DOHH2 (cell line): ENCODE measurements around the gene UCHL5.
"Not testable (repeated sequence)": the region's sequence is repeated elsewhere in the genome, so short reads cannot be mapped to it uniquely, and the experiment has no call there.

ENCODE experiments used
- H3F3A ChIP-seq: fragments of 200-600 bp; sonication (generic), shearing (Covaris generic); 2 replicates; pipeline ENCODE4 v1.6.0; 2016; ENCODE audit warnings: antibody characterized with exemption, mild to moderate bottlenecking; ENCODE audit not compliant: control insufficient read depth, insufficient read depth
- H3K27ac ChIP-seq: fragments of 200-600 bp; sonication (generic); 2 replicates; pipeline ENCODE4 v1.5.1; 2014; ENCODE audit warnings: low read depth, mild to moderate bottlenecking, low read length, moderate library complexity
- H3K27me3 ChIP-seq: fragments of 200-600 bp; sonication (generic); 2 replicates; pipeline ENCODE4 v1.6.1; 2014; ENCODE audit warnings: mild to moderate bottlenecking, low read length, mixed read lengths; ENCODE audit not compliant: control insufficient read depth
- H3K36me3 ChIP-seq: fragments of 200-600 bp; sonication (generic); 2 replicates; pipeline ENCODE4 v1.6.1; 2014; ENCODE audit warnings: mild to moderate bottlenecking, low read length, moderate library complexity, mixed read lengths; ENCODE audit not compliant: control insufficient read depth
- H3K4me1 ChIP-seq: fragments of 200-600 bp; sonication (generic); 2 replicates; pipeline ENCODE4 v1.6.1; 2014; ENCODE audit warnings: mild to moderate bottlenecking, low read length, mixed read lengths; ENCODE audit not compliant: control insufficient read depth
- H3K4me2 ChIP-seq: fragments of 200-600 bp; sonication (generic); 2 replicates; pipeline ENCODE4 v1.6.0; 2014; ENCODE audit warnings: mild to moderate bottlenecking, low read length, moderate library complexity
- H3K4me3 ChIP-seq: fragments of 200-600 bp; sonication (generic); 2 replicates; pipeline ENCODE4 v1.5.1; 2014; ENCODE audit warnings: mild to moderate bottlenecking, low read length, mixed read lengths
- H3K79me2 ChIP-seq: fragments of 200-600 bp; sonication (generic); 2 replicates; pipeline ENCODE4 v1.6.1; 2014; ENCODE audit warnings: mild to moderate bottlenecking, low read length, mixed read lengths; ENCODE audit not compliant: control insufficient read depth
- H3K9me2 ChIP-seq: fragments of 200-600 bp; sonication (generic); replicated peaks from 2 replicates; pipeline ENCODE4 v1.6.1; 2014; ENCODE audit warnings: mild to moderate bottlenecking, low read length, mixed read lengths; ENCODE audit not compliant: control insufficient read depth
- H3K9me3 ChIP-seq: fragments of 200-600 bp; sonication (generic); 2 replicates; pipeline ENCODE4 v1.6.1; 2014; ENCODE audit warnings: antibody characterized with exemption, low read length, mixed read lengths; ENCODE audit not compliant: control insufficient read depth, insufficient read depth
- H4K20me1 ChIP-seq: fragments of 200-600 bp; sonication (generic); 2 replicates; pipeline ENCODE4 v1.6.0; 2014; ENCODE audit warnings: low read depth, mild to moderate bottlenecking, antibody characterized with exemption, low read length, moderate library complexity; ENCODE audit not compliant: control insufficient read depth, insufficient read depth
- CTCF ChIP-seq: fragments of 200-600 bp; sonication (generic); IDR thresholded peaks from one replicate; pipeline ENCODE4 v1.5.1; 2014; ENCODE audit warnings: antibody characterized with exemption, mild to moderate bottlenecking, low read depth, low read length; ENCODE audit not compliant: poor library complexity, severe bottlenecking
- EZH2phosphoT487 ChIP-seq: fragments of 200-600 bp; sonication (generic); IDR thresholded peaks from 2 replicates; pipeline ENCODE4 v1.6.1; 2017; ENCODE audit warnings: borderline replicate concordance, mild to moderate bottlenecking, antibody characterized with exemption, low read length, moderate library complexity, mixed read lengths

Gene UCHL5

GRCh38 chr1:192980856-192981255, 78.3 kb downstream of the UCHL5 start:
- TF ChIP-seq EZH2phosphoT487 = no peak
- TF ChIP-seq CTCF = no peak
- no peaks in the 10 kb centered on the region for H3K36me3 ChIP-seq
- H3K27ac ChIP-seq = no peak overlapping the region
- no peaks in the 10 kb centered on the region for H3F3A ChIP-seq
- no peaks in the 10 kb centered on the region for H3K9me2 ChIP-seq
- no peaks in the 10 kb centered on the region for H3K9me3 ChIP-seq
- no peaks in the 10 kb centered on the region for H3K4me1 ChIP-seq
- no peaks in the 10 kb centered on the region for H3K79me2 ChIP-seq
- H4K20me1 ChIP-seq = no peaks in the 10 kb centered on the region
- H3K4me3 ChIP-seq = no peak overlapping the region
- no peak overlapping the region for H3K4me2 ChIP-seq
- H3K27me3 ChIP-seq = no peaks in the 10 kb centered on the region

- not testable (repeated sequence) for H3K9me2 ChIP-seq, H3K27me3 ChIP-seq, H3K4me3 ChIP-seq, H3K4me2 ChIP-seq, H3K9me3 ChIP-seq, H3F3A ChIP-seq, H3K27ac ChIP-seq, H3K36me3 ChIP-seq, H3K79me2 ChIP-seq, H4K20me1 ChIP-seq, H3K4me1 ChIP-seq
These were observed 78.8 kb downstream of the UCHL5 start for GRCh38 chr1:192980334-192980733.

GRCh38 chr1:192979542-192979941, 79.6 kb downstream of the UCHL5 start:
- TF ChIP-seq CTCF (no peak), EZH2phosphoT487 (no peak)
- Histone ChIP-seq H3K4me3 (no peak overlapping the region), H3K4me2 (no peak overlapping the region), H3K9me3 (no peaks in the 10 kb centered on the region), H3K79me2 (no peaks in the 10 kb centered on the region), H3K9me2 (no peaks in the 10 kb centered on the region), H3K4me1 (no peaks in the 10 kb centered on the region), H3K27me3 (no peaks in the 10 kb centered on the region), H3F3A (no peaks in the 10 kb centered on the region), H3K36me3 (no peaks in the 10 kb centered on the region), H4K20me1 (no peaks in the 10 kb centered on the region), H3K27ac (no peak overlapping the region)

- H3K9me3 ChIP-seq = no peaks in the 10 kb centered on the region
- no peak overlapping the region for H3K4me3 ChIP-seq
- no peaks in the 10 kb centered on the region for H3K79me2 ChIP-seq
- TF ChIP-seq EZH2phosphoT487 (no peak), CTCF (no peak)
- H3F3A ChIP-seq = no peaks in the 10 kb centered on the region
- H3K27ac ChIP-seq = no peak overlapping the region
- H3K4me1 ChIP-seq = no peaks in the 10 kb centered on the region
- H3K4me2 ChIP-seq = no peak overlapping the region
- no peaks in the 10 kb centered on the region for H4K20me1 ChIP-seq
- H3K9me2 ChIP-seq = no peaks in the 10 kb centered on the region
- H3K27me3 ChIP-seq = no peaks in the 10 kb centered on the region
- no peaks in the 10 kb centered on the region for H3K36me3 ChIP-seq
These were observed 80.9 kb downstream of the UCHL5 start for GRCh38 chr1:192978195-192978710.
